ENCODE results near the gene KRT32.
"Not testable (repeated sequence)": the region's sequence is repeated elsewhere in the genome, so short reads cannot be mapped to it uniquely, and the experiment has no call there.

KRT32 gene

GRCh38 chr17:41439375-41439774, 27.8 kb downstream of the KRT32 start:
- no peak for TF ChIP-seq CTCF (IDR thresholded peaks at IDR 0.05; ENCODE audit: extremely low read depth, missing control alignments)
- DNase-seq (ENCODE audit: low spot score): no peak

GRCh38 chr17:41437769-41438168, 29.4 kb downstream of the KRT32 start:
- no peak for TF ChIP-seq CTCF (IDR thresholded peaks at IDR 0.05; ENCODE audit: extremely low read depth, missing control alignments)
- no peak for DNase-seq (ENCODE audit: low spot score)

- DNase-seq (ENCODE audit: low spot score): no peak
- TF ChIP-seq CTCF (IDR thresholded peaks at IDR 0.05; ENCODE audit: extremely low read depth, missing control alignments): no peak
These were observed 29.9 kb downstream of the KRT32 start for GRCh38 chr17:41437254-41437653.

GRCh38 chr17:41434415-41434814, 32.8 kb downstream of the KRT32 start:
- no peak for TF ChIP-seq CTCF (IDR thresholded peaks at IDR 0.05; ENCODE audit: extremely low read depth, missing control alignments)
- no peak for DNase-seq (ENCODE audit: low spot score)

- TF ChIP-seq CTCF (IDR thresholded peaks at IDR 0.05; ENCODE audit: extremely low read depth, missing control alignments): no peak
- no peak for DNase-seq (ENCODE audit: low spot score)
These were observed 33.2 kb downstream of the KRT32 start for GRCh38 chr17:41434005-41434404.

- DNase-seq (ENCODE audit: low spot score): no peak
- no peak for TF ChIP-seq CTCF (IDR thresholded peaks at IDR 0.05; ENCODE audit: extremely low read depth, missing control alignments)
These were observed 33.6 kb downstream of the KRT32 start for GRCh38 chr17:41433586-41433985.

- not testable (repeated sequence) for DNase-seq (ENCODE audit: low spot score)
These were observed 36.8 kb downstream of the KRT32 start for GRCh38 chr17:41430376-41430775.

GRCh38 chr17:41429667-41430066, 37.5 kb downstream of the KRT32 start:
- no peak for DNase-seq (ENCODE audit: low spot score)
- TF ChIP-seq CTCF (IDR thresholded peaks at IDR 0.05; ENCODE audit: extremely low read depth, missing control alignments): no peak

Measured in GM20000 (cell line).